HFF-Myc (cell line): Measurements from ENCODE around the gene RSRP1.

Experiments
- DNase-seq: peaks from one replicate; pipeline ENCODE4 v3.0.0-alpha.2; 2011; ENCODE audit warnings: low read depth; ENCODE audit errors: extremely low read depth
- H3K4me3 ChIP-seq: replicated peaks from 2 replicates; pipeline ENCODE4 v1.5.1; 2011; ENCODE audit warnings: low read depth, mild to moderate bottlenecking, control low read depth, low read length
- TF ChIP-seq, protein P1 (sequence below): IDR thresholded peaks from 2 replicates; pipeline ENCODE4 v1.5.1; 2012; ENCODE audit warnings: mild to moderate bottlenecking, low read depth, low read length, control low read depth; ENCODE audit errors: missing control alignments

RSRP1 gene

DNA sequence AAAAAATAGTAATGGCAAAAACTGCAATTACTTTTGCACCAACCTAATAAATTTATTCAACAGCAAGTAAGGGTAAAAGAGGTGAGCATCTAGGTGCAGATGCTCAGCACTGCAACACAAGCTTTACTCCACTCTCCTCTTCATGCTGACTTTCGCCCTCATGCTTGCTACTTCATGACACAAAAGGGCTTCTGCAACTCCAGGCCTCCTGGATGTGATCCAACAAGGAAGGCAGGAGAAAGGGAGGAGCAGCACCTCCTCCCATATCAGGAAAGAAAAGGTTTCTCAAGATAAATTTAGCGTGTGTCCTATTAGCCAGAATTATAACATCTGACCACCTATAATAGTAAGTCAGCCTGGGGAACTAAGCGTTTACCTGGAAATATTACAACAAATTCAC lies 26.6 kb downstream of the RSRP1 start:
- TF ChIP-seq, protein P1, sequence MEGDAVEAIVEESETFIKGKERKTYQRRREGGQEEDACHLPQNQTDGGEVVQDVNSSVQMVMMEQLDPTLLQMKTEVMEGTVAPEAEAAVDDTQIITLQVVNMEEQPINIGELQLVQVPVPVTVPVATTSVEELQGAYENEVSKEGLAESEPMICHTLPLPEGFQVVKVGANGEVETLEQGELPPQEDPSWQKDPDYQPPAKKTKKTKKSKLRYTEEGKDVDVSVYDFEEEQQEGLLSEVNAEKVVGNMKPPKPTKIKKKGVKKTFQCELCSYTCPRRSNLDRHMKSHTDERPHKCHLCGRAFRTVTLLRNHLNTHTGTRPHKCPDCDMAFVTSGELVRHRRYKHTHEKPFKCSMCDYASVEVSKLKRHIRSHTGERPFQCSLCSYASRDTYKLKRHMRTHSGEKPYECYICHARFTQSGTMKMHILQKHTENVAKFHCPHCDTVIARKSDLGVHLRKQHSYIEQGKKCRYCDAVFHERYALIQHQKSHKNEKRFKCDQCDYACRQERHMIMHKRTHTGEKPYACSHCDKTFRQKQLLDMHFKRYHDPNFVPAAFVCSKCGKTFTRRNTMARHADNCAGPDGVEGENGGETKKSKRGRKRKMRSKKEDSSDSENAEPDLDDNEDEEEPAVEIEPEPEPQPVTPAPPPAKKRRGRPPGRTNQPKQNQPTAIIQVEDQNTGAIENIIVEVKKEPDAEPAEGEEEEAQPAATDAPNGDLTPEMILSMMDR: no peak
- H3K4me3 ChIP-seq: no peak overlapping the region
- DNase-seq: no peak

DNA sequence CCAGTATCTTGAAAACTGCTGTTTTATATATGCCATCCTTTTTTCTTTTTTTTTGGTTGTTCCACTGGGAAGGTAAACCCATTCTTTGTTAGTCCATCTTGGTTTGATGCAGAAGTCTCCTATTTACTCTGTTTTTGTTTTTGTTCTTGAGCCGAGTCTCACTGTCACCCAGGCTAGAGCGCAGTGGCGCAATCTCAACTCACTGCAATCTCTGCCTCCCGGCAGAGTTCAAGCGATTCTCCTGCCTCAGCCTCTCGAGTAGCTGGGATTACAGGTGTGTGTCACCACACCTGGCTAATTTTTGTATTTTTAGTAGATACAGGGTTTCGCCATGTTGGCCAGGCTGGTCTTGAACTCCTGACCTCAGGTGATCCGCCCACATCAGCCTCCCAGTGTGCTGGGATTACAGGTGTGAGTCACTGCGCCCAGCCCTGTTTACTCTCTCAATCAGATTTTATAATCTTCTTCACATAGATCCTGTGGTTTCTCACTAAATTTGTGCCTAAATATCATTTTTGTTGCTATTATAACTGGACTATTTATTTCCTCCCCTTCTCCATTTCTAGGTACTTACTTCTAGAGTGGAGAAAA lies 27.5 kb downstream of the RSRP1 start:
- no peak overlapping the region for H3K4me3 ChIP-seq
- TF ChIP-seq, protein P1: no peak
- DNase-seq: no peak

DNA sequence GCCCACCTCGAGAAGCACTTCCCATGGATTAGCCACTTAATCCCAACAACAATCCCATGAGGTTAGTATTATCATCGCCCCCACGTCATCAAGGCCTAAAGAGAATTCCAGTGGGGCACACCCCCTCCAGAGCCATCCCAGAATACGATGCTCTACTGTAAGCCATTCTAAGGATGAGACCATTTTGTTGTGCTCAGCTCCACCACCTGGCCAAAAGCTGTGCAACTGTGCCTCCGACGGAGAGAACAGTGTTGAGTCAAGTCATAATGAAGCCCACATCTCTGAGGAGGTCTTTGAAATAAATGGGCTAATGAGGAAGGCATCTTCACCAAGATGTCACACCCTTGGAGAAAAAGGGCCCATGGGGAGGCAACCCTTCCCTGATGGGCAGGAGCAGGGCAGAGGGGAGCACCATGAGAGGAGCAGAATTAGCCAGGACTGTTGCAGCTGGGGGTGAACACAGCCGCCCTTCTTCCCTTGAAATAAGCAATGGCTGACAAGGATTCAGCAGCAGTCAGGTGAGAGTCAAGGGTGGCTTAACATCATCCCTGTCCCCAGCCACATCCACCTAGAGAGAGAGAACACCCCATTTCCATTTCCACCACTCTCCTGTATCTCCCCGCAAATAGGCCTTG lies 29.5 kb downstream of the RSRP1 start:
- TF ChIP-seq, protein P1: no peak
- no peak overlapping the region for H3K4me3 ChIP-seq
- no peak for DNase-seq

DNA sequence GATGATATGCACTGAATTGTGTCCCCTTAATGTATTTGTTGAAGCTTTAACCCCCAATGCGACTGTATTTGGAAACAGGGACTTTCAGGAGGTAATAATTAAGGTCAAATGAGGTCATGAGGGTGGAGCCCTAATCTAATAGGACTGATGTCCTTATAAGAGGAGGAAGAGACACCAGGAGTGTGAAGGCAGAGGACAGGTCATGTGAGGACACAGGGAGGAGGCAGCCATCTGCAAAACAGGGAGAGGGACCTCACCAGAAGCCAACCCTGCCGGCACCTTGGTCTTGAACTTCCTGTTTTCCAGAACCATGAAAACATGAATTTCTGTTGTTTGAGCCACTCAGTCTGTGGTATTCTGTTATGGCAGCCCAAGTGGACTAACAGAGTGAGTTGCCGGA lies 30.2 kb downstream of the RSRP1 start:
- no peak overlapping the region for H3K4me3 ChIP-seq
- no peak for DNase-seq
- TF ChIP-seq, protein P1: no peak

DNA sequence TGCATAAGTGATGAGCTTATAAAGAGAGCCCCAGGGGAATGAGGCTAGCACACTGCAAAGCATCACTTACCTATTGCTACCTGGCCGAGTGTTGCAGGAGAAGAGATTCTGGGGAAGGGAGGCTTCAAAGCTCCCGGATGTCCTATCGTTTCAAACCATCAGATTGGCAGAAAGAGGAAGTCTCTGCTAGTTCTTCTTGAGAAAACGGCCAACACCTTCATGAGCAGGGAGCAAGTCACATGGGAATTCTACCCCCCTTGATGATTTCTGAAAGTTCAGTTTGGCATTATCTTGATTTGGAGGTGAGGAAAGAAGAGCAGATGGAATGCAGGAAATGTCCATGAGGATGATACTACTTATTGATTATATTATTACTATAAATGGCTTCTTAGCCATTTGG lies 31.1 kb downstream of the RSRP1 start:
- DNase-seq: no peak
- H3K4me3 ChIP-seq: no peak overlapping the region
- TF ChIP-seq, protein P1: no peak

DNA sequence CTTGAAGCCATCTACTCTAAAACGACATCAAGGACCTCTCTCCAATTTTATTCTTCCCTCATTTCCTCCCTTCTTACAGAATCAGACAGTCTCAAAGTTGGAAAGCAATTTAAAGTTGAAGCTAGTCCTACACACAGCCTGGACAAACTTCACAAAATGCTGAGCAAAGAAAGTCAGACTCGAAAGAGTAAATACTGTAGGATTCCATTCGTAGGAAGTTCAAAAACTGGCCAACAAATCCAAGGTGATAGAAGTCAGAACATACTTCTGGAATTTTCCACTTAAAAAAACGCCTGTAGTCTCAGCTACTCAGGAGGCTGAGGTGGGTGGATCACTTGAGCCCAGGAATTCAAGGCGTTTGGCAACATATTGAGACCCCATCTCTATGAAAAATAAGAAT lies 34.5 kb downstream of the RSRP1 start:
- TF ChIP-seq, protein P1: no peak
- DNase-seq: no peak

DNA sequence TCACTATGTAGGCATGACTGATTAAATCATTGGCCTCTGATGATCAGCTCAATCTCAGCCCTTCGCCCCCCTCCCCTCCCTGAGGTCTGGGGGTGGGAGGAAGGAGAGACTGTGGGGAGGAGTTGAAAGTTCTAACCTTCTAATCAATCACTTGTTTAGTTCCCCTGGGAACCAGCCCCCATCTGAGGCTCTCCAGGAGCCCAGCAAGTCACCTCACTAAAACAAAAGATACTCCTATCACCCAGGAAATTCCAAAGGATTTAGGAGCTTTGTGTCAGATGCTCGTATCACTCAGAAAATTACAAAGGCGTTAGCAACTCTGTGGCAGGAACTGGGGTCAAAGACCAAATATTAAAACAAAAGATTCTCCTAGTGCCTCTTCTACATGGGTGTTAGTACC lies 36.5 kb downstream of the RSRP1 start:
- no peak for DNase-seq
- TF ChIP-seq, protein P1: no peak
- H3K4me3 ChIP-seq: no peak overlapping the region

More for the DNA sequence above, 34.5 kb downstream of the RSRP1 start:
- H3K4me3 ChIP-seq: no peak overlapping the region
